ENCODE measurements around the gene ANKRD55. TPM values are rescaled to one million over a fixed set of nuclear protein-coding genes. Genes with fewer than 3 reads are reported as not detected.
"Not testable (repeated sequence)": the region's sequence is repeated elsewhere in the genome, so short reads cannot be mapped to it uniquely, and the experiment has no call there.

Gene ANKRD55
- total RNA-seq, 4 donors from 2014 or later, result 0.95 TPM; not detected in 3

- H3K9me3 ChIP-seq, result no peaks in the 10 kb centered on the region
- in situ Hi-C loops (cut with MboI; ENCODE audit: low pct_ligation_motif_present in 1 of 4, low pct_unique_long_range_greater_than_20kb in 1 of 4, low sequenced_read_pairs in 3 of 4) (no loop called here), intact Hi-C loops (cut with DNase I; ENCODE audit: low total_unique reads) (no loop called here)
- peaks cover 8% of the 10 kb centered on the region for H3K27me3 ChIP-seq
- no peak for TF ChIP-seq POLR2AphosphoS5 (IDR thresholded peaks at IDR 0.05)
- H3K4me3 ChIP-seq, result no peak overlapping the region
- no peaks in the 10 kb centered on the region for H3K4me1 ChIP-seq
- no peaks in the 10 kb centered on the region for H3K36me3 ChIP-seq
- DNase-seq, result no peak
- H3K27ac ChIP-seq, result no peak overlapping the region
Measured at GRCh38 chr5:56230576-56230975, 2.6 kb downstream of the ANKRD55 start.

- TF ChIP-seq POLR2A (IDR thresholded peaks at IDR 0.05) (no peak), EP300 (IDR thresholded peaks at IDR 0.05; ENCODE audit: low read depth) (no peak)
- Histone ChIP-seq H3K27ac (no peak overlapping the region), H3K9me3 (no peaks in the 10 kb centered on the region), H3K27me3 (peaks cover 8% of the 10 kb centered on the region), H3K4me3 (no peak overlapping the region), H3K36me3 (no peaks in the 10 kb centered on the region), H3K4me1 (no peaks in the 10 kb centered on the region)
- DNase-seq, result no peak
- in situ Hi-C loops (cut with MboI; ENCODE audit: low pct_ligation_motif_present in 1 of 4, low pct_unique_long_range_greater_than_20kb in 1 of 4, low sequenced_read_pairs in 3 of 4), result no loop called here
- intact Hi-C loops (cut with DNase I; ENCODE audit: low total_unique reads), result no loop called here
- WGBS, 2 donors (ENCODE audit: low coverage in 1 of 2), result 60 to 70% methylated on average over 5 to 7 of the region's 7 CpGs
Measured at GRCh38 chr5:56229111-56229510, 4.0 kb downstream of the ANKRD55 start.

DNA sequence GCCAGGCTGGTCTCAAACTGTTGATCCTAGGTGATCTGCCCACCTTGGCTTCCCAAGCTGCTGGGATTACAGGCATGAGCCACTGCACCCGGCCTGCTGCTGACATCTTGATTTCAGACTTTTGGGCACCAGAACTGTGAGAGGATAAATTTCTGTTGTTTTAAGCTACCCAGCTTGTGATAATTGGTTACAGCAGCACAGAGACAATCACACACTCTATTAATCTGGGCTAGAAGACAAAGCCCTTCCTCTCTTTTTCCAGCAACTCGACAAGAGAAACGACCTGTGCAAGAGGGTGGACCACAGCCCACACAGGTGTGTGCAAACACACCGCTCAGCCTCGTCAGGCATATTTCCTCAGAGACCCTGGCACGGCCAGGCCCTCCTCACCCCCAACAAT, 4.5 kb downstream of the ANKRD55 start:
- 78 to 87% methylated on average over 4 to 6 of the region's 6 CpGs for WGBS, 2 donors (ENCODE audit: low coverage in 1 of 2)
- TF ChIP-seq POLR2AphosphoS5 (IDR thresholded peaks at IDR 0.05), result no peak
- TF ChIP-seq, protein P1, sequence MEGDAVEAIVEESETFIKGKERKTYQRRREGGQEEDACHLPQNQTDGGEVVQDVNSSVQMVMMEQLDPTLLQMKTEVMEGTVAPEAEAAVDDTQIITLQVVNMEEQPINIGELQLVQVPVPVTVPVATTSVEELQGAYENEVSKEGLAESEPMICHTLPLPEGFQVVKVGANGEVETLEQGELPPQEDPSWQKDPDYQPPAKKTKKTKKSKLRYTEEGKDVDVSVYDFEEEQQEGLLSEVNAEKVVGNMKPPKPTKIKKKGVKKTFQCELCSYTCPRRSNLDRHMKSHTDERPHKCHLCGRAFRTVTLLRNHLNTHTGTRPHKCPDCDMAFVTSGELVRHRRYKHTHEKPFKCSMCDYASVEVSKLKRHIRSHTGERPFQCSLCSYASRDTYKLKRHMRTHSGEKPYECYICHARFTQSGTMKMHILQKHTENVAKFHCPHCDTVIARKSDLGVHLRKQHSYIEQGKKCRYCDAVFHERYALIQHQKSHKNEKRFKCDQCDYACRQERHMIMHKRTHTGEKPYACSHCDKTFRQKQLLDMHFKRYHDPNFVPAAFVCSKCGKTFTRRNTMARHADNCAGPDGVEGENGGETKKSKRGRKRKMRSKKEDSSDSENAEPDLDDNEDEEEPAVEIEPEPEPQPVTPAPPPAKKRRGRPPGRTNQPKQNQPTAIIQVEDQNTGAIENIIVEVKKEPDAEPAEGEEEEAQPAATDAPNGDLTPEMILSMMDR (IDR thresholded peaks at IDR 0.05), result no peak
- TF ChIP-seq EP300 (IDR thresholded peaks at IDR 0.05; ENCODE audit: low read depth), result no peak
- TF ChIP-seq POLR2A (IDR thresholded peaks at IDR 0.05), result no peak
- in situ Hi-C loops (cut with MboI; ENCODE audit: low pct_ligation_motif_present in 1 of 4, low pct_unique_long_range_greater_than_20kb in 1 of 4, low sequenced_read_pairs in 3 of 4) (no loop called here), intact Hi-C loops (cut with DNase I; ENCODE audit: low total_unique reads) (no loop called here)
- no peak overlapping the region for H3K4me3 ChIP-seq
- DNase-seq, result no peak
- H3K9me3 ChIP-seq, result no peaks in the 10 kb centered on the region
- H3K27me3 ChIP-seq, result peaks cover 8% of the 10 kb centered on the region
- H3K27ac ChIP-seq, result no peak overlapping the region
- no peaks in the 10 kb centered on the region for H3K4me1 ChIP-seq
- no peaks in the 10 kb centered on the region for H3K36me3 ChIP-seq

GRCh38 chr5:56227691-56228090, 5.4 kb downstream of the ANKRD55 start:
- no peaks in the 10 kb centered on the region for H3K4me1 ChIP-seq
- in situ Hi-C loops (cut with MboI; ENCODE audit: low pct_ligation_motif_present in 1 of 4, low pct_unique_long_range_greater_than_20kb in 1 of 4, low sequenced_read_pairs in 3 of 4), result no loop called here
- no peak overlapping the region for H3K27ac ChIP-seq
- DNase-seq, result no peak
- no peaks in the 10 kb centered on the region for H3K9me3 ChIP-seq
- no peak for TF ChIP-seq POLR2A (IDR thresholded peaks at IDR 0.05)
- TF ChIP-seq, protein P1 (IDR thresholded peaks at IDR 0.05), result no peak
- no peak for TF ChIP-seq POLR2AphosphoS5 (IDR thresholded peaks at IDR 0.05)
- no peak for TF ChIP-seq EP300 (IDR thresholded peaks at IDR 0.05; ENCODE audit: low read depth)
- no peaks in the 10 kb centered on the region for H3K36me3 ChIP-seq
- H3K27me3 ChIP-seq, result no peaks in the 10 kb centered on the region
- intact Hi-C loops (cut with DNase I; ENCODE audit: low total_unique reads), result no loop called here
- H3K4me3 ChIP-seq, result no peak overlapping the region
- WGBS, 2 donors (ENCODE audit: low coverage in 1 of 2), result 80 to 90% methylated on average over 3 to 5 of the region's 5 CpGs

GRCh38 chr5:56223298-56223697, 9.8 kb downstream of the ANKRD55 start:
- H3K9me3 ChIP-seq; DNase-seq; H3K4me1 ChIP-seq; H3K4me3 ChIP-seq; H3K27ac ChIP-seq; intact Hi-C loops (cut with DNase I; ENCODE audit: low total_unique reads); H3K27me3 ChIP-seq; H3K36me3 ChIP-seq; in situ Hi-C loops (cut with MboI; ENCODE audit: low pct_ligation_motif_present in 1 of 4, low pct_unique_long_range_greater_than_20kb in 1 of 4, low sequenced_read_pairs in 3 of 4): not testable (repeated sequence)

- H3K4me1 ChIP-seq; H3K36me3 ChIP-seq; H3K9me3 ChIP-seq; intact Hi-C loops (cut with DNase I; ENCODE audit: low total_unique reads); H3K4me3 ChIP-seq; DNase-seq; in situ Hi-C loops (cut with MboI; ENCODE audit: low pct_ligation_motif_present in 1 of 4, low pct_unique_long_range_greater_than_20kb in 1 of 4, low sequenced_read_pairs in 3 of 4); H3K27me3 ChIP-seq; H3K27ac ChIP-seq: not testable (repeated sequence)
- WGBS, 2 donors (ENCODE audit: low coverage in 1 of 2), result 80% methylated on average over 6 of the region's 6 CpGs; no CpG with 5 or more reads in 1 of the 2 donors
Measured at GRCh38 chr5:56221601-56222000, 11.5 kb downstream of the ANKRD55 start.

All from transverse colon (tissue), 4 donors.